SH-SY5Y (cell line): ENCODE data around the gene SNX5.

Experiments
- GATA2 ChIP-seq: IDR thresholded peaks from 2 replicates; pipeline ENCODE4 v1.6.1; 2011; ENCODE audit warnings: mild to moderate bottlenecking, low read depth, low read length
- GATA3 ChIP-seq: IDR thresholded peaks from 2 replicates; pipeline ENCODE4 v1.6.1; 2011; ENCODE audit warnings: low read depth, mild to moderate bottlenecking, low read length, moderate library complexity

The SNX5 gene

DNA sequence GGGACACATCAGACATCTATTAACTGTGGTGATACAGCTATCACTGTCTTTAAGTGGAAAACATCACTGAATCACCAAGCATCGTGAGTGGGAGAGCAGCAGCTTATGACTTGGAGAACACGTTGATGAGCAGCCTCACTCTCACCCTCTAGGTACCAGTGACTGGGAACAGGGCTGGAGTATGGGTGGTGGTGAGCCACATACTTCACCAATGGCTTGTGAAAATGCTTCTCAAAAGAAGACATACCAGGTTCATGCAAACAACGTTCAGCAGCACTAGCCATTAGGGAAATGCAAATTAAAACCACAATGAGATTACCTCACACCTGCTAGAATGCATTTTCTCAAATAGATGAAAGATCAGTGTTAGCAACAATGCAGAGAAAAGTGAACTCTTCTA is 25.3 kb downstream of the SNX5 start:
- TF ChIP-seq GATA2 (no peak), GATA3 (no peak)

DNA sequence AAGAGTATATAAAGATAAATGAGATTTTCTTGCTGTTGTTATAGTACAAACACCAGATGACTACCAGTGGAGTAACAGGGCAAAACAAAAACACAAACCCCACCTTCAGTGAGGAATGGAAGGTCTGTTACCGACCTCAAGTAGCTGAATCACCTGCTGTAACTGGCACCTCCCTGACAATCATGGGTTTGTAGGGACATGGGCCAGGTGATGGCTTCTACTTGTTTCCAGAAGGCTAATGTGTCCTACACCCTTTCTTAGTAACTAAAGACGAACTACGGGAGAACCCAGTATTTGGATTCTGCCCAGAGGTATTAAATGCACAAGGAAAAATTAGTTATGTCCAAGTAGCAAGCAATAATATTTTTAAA is 26.8 kb downstream of the SNX5 start:
- TF ChIP-seq GATA3 (no peak), GATA2 (no peak)

- no peak for TF ChIP-seq GATA3
- TF ChIP-seq GATA2 = no peak
Measured at GRCh38 chr20:17941087-17941825, 27.3 kb downstream of the SNX5 start.

DNA sequence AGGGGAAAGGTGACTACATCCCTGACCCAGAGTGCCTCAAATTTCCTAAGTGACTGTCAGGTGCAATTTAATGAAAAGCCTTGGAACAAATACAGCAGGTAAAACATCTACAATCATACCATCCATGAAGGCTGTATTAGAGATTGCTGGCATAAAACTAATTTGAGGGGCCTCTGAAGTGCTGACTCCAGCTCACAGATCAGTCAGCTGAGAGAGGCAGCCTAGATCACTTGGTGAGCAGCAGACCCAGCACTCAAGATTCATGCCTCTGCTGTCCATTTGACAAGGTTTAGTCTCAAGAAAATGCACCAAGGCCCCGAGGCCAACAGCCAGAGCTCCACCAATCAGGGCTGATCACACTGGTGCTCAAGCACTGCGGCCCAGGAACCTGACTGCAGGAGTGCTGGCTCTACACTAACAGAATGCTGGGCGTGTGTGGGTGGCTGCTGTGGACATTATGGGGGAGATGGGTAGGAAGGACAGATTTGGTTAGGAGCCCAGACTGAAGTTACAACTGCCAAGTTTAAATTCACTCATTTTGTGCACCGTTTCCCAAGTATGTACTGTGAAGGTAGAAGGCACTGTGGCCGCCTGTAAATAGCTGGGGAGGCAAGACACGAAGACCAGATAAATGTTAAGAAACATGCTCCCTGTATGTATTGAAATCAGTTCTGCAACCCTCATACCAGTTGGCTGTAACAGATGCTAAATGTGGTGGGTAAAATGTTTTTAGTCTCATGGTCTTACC is 28.2 kb downstream of the SNX5 start:
- TF ChIP-seq GATA3 (no peak), GATA2 (no peak)

GRCh38 chr20:17939622-17940223 is 28.9 kb downstream of the SNX5 start:
- TF ChIP-seq GATA2 (no peak), GATA3 (no peak)

DNA sequence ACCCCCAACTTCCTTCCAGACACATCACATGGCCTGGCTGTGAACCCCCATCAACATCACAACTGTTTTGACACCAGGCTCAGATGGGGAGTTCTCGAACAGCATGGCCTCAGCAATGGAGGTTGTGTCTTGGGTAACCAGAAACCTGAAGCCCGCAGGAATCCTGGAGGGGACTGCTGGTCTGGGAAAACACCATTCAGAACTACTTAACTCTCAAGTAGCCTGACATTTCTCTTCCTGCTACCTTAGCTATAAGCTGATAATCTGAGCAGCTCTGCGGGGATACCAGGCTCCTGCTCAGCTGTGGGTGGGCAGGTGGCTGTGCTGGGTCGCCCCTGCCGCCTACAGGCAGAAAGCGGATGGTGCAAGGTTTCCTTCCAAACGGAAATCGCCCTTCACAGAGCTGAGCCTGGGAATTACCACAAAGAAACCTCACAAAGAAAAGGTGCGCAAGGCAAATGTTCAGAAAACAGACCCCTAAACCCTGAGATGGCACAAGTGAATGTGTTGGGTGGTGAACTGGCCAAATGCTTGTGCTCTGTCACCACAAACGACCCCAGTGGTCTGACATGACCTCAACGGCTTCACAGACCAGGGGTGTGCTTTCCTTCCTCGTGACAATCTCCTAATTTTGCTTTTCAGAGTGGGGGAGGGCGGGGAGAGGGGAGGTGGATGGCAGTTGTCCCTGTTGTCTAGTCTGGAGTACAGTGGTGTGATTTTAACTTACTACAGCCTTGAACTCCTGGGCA is 29.5 kb downstream of the SNX5 start:
- TF ChIP-seq GATA2 = no peak

GRCh38 chr20:17936761-17937732 is 31.5 kb downstream of the SNX5 start:
- TF ChIP-seq GATA3 = no peak
- TF ChIP-seq GATA2 = no peak

DNA sequence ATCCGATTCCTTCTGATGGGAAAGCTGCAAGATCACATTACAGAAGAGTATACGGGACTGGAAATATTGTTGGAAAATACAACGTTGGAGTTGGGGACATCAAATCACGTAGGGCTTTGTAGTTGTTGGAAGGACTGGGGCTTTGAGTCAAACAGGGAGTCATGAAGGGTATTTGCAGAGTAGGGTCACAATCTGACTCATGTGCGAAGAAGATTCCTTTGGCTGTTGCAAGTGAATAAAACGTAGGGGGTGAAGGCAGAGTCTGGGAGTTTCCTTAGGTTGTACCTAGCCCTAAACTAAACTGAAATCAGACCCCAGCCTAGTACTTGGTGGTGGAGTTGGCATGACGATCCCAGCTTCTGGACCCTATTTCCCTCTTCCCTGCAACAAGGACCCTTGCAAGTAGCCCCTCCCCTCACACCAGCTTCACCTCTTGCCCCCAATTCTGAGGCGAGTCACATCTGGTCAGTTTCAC is 32.3 kb downstream of the SNX5 start:
- no peak for TF ChIP-seq GATA3
- no peak for TF ChIP-seq GATA2

GRCh38 chr20:17935761-17936160 is 32.8 kb downstream of the SNX5 start:
- no peak for TF ChIP-seq GATA3
- no peak for TF ChIP-seq GATA2

DNA sequence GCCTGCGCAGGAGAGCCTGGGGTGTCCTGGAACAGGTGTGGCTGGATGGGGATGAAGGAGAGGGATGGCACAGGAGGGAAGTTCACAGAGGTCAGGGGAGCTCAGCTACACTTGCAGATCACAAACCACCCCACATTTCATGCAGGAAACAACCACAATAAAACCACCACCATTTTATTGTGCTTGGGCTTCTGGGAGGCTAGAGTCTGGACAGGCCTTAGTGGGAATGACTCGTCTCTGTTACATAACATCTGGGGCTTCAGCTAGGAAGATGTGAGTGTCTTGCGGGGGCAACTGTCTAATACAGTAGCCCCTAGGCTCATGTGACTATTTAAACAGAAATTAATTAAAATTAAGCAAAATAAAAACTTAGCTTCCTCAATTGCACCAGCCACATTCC is 33.4 kb downstream of the SNX5 start:
- no peak for TF ChIP-seq GATA3
- TF ChIP-seq GATA2 = no peak

DNA sequence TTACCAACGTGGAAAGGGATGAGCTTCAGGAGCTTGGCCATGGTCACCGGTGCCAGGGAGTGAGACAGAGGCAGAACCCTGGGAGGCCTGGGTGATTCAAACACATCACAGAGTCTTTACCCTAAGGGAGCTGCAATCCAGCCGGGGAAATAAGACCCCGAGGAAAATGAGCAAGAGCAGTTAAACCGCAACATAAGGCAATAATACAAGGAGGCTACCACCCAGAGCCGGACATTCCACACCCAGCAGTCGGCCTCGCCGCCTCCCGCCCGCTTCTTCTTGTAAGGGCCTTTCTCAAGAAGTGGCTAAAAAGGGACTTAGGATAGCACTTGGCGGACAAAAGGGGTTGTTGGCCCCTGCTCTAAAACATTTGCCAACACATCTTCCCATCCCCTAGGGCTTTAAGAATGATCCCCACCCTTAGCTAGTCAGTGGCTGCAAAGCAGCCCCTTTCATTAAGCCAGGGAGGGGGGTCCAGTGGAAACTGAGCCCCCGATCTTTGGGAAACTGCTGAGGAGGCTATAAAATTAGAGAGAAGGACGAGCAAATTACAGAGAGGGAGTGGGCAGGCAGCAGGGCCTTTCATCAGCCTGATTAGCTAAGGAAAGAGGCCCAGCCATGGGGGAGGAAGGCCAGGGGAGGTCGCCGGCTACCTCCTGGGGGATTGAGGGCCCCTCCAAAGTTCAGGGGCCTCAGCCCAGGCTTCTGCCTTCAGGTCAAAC is 34.3 kb downstream of the SNX5 start:
- TF ChIP-seq GATA2 (no peak), GATA3 (no peak)

GRCh38 chr20:17933711-17934110 is 34.9 kb downstream of the SNX5 start:
- TF ChIP-seq GATA3 (no peak), GATA2 (no peak)
